ENCODE data around the gene MYO9B.

Gene MYO9B

GRCh38 chr19:17060802-17061201 lies 14.8 kb upstream of the MYO9B start:
- FAIRE-seq: no peak

- no peak for FAIRE-seq
Measured at GRCh38 chr19:17061205-17061604, 14.4 kb upstream of the MYO9B start.

GRCh38 chr19:17061691-17062090 lies 13.9 kb upstream of the MYO9B start:
- FAIRE-seq: no peak

GRCh38 chr19:17063428-17063827 lies 12.1 kb upstream of the MYO9B start:
- no peak for FAIRE-seq

- no peak for FAIRE-seq
Measured at GRCh38 chr19:17069193-17069592, 6.4 kb upstream of the MYO9B start.

GRCh38 chr19:17070421-17070820 lies 5.2 kb upstream of the MYO9B start:
- no peak for FAIRE-seq

GRCh38 chr19:17070912-17071311 lies 4.7 kb upstream of the MYO9B start:
- FAIRE-seq: no peak

- FAIRE-seq: no peak
Measured at GRCh38 chr19:17073869-17074633, 1.5 kb upstream of the MYO9B start.

- no peak for FAIRE-seq
Measured at GRCh38 chr19:17074634-17075034, 943 bp upstream of the MYO9B start.

GRCh38 chr19:17075864-17076542 lies 426 bp downstream of the MYO9B start:
- FAIRE-seq: no peak

- no peak for FAIRE-seq
Measured at GRCh38 chr19:17076543-17076991, 990 bp downstream of the MYO9B start.

- FAIRE-seq: no peak
Measured at GRCh38 chr19:17077447-17078028, 2.0 kb downstream of the MYO9B start.

- FAIRE-seq: no peak
Measured at GRCh38 chr19:17078036-17078919, 2.7 kb downstream of the MYO9B start.

- FAIRE-seq: no peak
Measured at GRCh38 chr19:17078920-17079709, 3.5 kb downstream of the MYO9B start.

- FAIRE-seq: no peak
Measured at GRCh38 chr19:17079710-17080439, 4.3 kb downstream of the MYO9B start.

- no peak for FAIRE-seq
Measured at GRCh38 chr19:17080440-17080801, 4.8 kb downstream of the MYO9B start.

GRCh38 chr19:17081672-17082630 lies 6.4 kb downstream of the MYO9B start:
- no peak for FAIRE-seq

GRCh38 chr19:17086120-17086519 lies 10.5 kb downstream of the MYO9B start:
- FAIRE-seq: no peak

GRCh38 chr19:17086834-17087233 lies 11.3 kb downstream of the MYO9B start:
- FAIRE-seq: no peak

- FAIRE-seq: no peak
Measured at GRCh38 chr19:17088552-17088951, 13.0 kb downstream of the MYO9B start.

Measured in TTC549 (cell line).